Measurements from ENCODE around the gene FNIP1. TPM values are rescaled to one million over a fixed set of nuclear protein-coding genes. Genes with fewer than 3 reads are reported as not detected.

FNIP1 gene
- total and polyA plus RNA-seq, 2 of the 13 experiments (the other 11 are each of a cell fraction or from before 2014, with no cell fraction given) = 10.9 to 29.3 TPM

DNA sequence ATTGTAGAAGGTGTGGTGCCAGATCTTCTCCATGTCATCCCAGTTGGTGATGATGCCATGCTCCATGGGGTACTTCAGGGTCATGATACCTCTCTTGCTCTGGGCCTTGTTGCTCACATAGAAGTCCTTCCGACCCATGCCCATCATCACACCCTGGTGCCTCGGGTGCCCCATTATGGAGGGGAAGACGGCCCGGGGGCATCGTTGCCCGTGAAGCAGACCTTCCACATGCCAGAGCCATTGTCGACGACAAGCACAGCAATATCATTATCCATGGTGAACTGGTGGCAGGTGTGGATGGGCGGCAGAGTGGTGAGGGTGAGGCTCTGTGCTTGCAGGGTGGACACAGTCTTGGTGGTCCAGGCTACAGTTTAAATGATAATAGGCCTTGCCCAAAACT is 137.0 kb downstream of the FNIP1 start (continued):
- TF ChIP-seq, protein P1, sequence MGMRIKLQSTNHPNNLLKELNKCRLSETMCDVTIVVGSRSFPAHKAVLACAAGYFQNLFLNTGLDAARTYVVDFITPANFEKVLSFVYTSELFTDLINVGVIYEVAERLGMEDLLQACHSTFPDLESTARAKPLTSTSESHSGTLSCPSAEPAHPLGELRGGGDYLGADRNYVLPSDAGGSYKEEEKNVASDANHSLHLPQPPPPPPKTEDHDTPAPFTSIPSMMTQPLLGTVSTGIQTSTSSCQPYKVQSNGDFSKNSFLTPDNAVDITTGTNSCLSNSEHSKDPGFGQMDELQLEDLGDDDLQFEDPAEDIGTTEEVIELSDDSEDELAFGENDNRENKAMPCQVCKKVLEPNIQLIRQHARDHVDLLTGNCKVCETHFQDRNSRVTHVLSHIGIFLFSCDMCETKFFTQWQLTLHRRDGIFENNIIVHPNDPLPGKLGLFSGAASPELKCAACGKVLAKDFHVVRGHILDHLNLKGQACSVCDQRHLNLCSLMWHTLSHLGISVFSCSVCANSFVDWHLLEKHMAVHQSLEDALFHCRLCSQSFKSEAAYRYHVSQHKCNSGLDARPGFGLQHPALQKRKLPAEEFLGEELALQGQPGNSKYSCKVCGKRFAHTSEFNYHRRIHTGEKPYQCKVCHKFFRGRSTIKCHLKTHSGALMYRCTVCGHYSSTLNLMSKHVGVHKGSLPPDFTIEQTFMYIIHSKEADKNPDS (CRISPR knock-in tag; IDR thresholded peaks at IDR 0.05) = no peak
- TF ChIP-seq ZNF552 (CRISPR knock-in tag; IDR thresholded peaks at IDR 0.05; ENCODE audit: borderline replicate concordance) = no peak

DNA sequence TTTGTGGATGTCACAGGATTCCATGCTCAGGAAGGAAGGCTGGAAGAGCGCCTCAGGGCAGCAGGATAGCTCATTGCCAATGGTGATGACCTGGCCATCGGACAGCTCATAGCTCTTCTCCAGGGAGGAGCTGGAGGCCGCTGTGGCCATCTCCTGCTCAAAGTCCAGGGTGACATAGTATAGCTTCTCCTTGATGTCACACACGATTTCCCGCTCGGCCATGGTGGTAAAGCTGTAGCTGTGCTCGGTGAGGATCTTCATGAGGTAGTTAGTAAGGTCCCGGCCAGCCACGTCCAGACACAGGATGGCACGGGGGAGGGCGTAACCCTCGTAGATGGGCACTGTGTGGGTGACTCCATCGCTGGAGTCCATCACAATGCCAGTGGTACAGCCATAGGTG is 137.5 kb downstream of the FNIP1 start:
- no peaks in the 10 kb centered on the region for H3K9me3 ChIP-seq (ENCODE audit: low read length)
- no peak overlapping the region for H3K4me2 ChIP-seq (ENCODE audit: low read depth, low read length)
- TF ChIP-seq, protein P2, sequence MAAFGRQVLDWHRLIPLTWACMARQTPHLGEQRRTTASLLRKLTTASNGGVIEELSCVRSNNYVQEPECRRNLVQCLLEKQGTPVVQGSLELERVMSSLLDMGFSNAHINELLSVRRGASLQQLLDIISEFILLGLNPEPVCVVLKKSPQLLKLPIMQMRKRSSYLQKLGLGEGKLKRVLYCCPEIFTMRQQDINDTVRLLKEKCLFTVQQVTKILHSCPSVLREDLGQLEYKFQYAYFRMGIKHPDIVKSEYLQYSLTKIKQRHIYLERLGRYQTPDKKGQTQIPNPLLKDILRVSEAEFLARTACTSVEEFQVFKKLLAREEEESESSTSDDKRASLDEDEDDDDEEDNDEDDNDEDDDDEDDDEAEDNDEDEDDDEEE (CRISPR knock-in tag; IDR thresholded peaks at IDR 0.05) = no peak
- TF ChIP-seq MYNN (CRISPR knock-in tag; IDR thresholded peaks at IDR 0.05; ENCODE audit: low read depth) (no peak), SMARCC2 (IDR thresholded peaks at IDR 0.05) (no peak), SCMH1 (CRISPR knock-in tag; IDR thresholded peaks at IDR 0.05; ENCODE audit: borderline replicate concordance) (no peak), FOSL1 (CRISPR knock-in tag; IDR thresholded peaks at IDR 0.05; ENCODE audit: borderline replicate concordance) (no peak)
- no peak overlapping the region for H3K4me3 ChIP-seq (replicated peaks in 1 of 3; ENCODE audit: insufficient read depth in 1 of 3, low read depth in 2 of 3, low read length in 3 of 3)
- in situ Hi-C loops (cut with HindIII; ENCODE audit: extremely low pct_ligation_motif_present, low pct_unique_long_range_greater_than_20kb) = no loop called here
- H2AFZ ChIP-seq (ENCODE audit: low read length) = no peak overlapping the region
- BruUV-seq (replicated peaks) = no TSS peak
- ATAC-seq = peak; percentile 37; the same call in 2 of the 3 replicates
- WGBS (ENCODE audit: low lambda C conversion rate) = 97% methylated on average over 9 of the region's 13 CpGs
- no peaks in the 10 kb centered on the region for H3K79me2 ChIP-seq (ENCODE audit: insufficient read depth, low read length)
- H4K20me1 ChIP-seq (ENCODE audit: insufficient read depth, low read length) = no peaks in the 10 kb centered on the region
- no peak overlapping the region for H3K27ac ChIP-seq (ENCODE audit: extremely low read length, insufficient read depth, low read length)
- peaks cover 26% of the 10 kb centered on the region for H3K4me1 ChIP-seq (ENCODE audit: insufficient read depth, low read length)
- intact Hi-C loops (cut with micrococcal nuclease; ENCODE audit: unreplicated experiment) = no loop called here
- H3K27me3 ChIP-seq (ENCODE audit: control insufficient read depth in 1 of 2, insufficient read depth in 2 of 2, low read length in 2 of 2) = no peaks in the 10 kb centered on the region
- ChIA-PET POLR2A (no interaction called here), CTCF (ENCODE audit: low intra/inter-chr PET ratio, low total read pairs) (no interaction called here)
- H3K9ac ChIP-seq (ENCODE audit: insufficient read depth, low read depth, low read length) = no peak overlapping the region
- DNase-seq (ENCODE audit: low spot score) = no peak
- no peak for FAIRE-seq
- peaks cover 16 to 47% of the 10 kb centered on the region in 2 experiments for H3K36me3 ChIP-seq (replicated peaks in 1 of 2; ENCODE audit: control insufficient read depth in 1 of 2, insufficient read depth in 2 of 2, low read length in 2 of 2)

All from HepG2 (cell line).